HUES48 (cell line): Measurements from ENCODE around the gene AFG1L.
"Not testable (repeated sequence)": the region's sequence is repeated elsewhere in the genome, so short reads cannot be mapped to it uniquely, and the experiment has no call there.

ENCODE experiments used
- H3K27ac ChIP-seq: one replicate; pipeline ENCODE4 v1.7.0; 2013; ENCODE audit warnings: low read depth, low read length, inconsistent platforms
- H3K27me3 ChIP-seq: 2 replicates; pipeline ENCODE4 v1.6.1; 2013; ENCODE audit warnings: mild to moderate bottlenecking, low read length; ENCODE audit not compliant: control insufficient read depth, insufficient read depth
- H3K36me3 ChIP-seq: 2 replicates; pipeline ENCODE4 v1.6.1; 2013; ENCODE audit warnings: low read length; ENCODE audit not compliant: control insufficient read depth, insufficient read depth
- H3K4me1 ChIP-seq: 2 replicates; pipeline ENCODE4 v1.6.1; 2013; ENCODE audit warnings: mild to moderate bottlenecking, low read length; ENCODE audit not compliant: control insufficient read depth, insufficient read depth
- H3K4me3 ChIP-seq: 2 replicates; pipeline ENCODE4 v1.5.1; 2013; ENCODE audit warnings: mild to moderate bottlenecking, low read depth, low read length
- H3K9ac ChIP-seq: 2 replicates; pipeline ENCODE4 v1.6.1; 2013; ENCODE audit warnings: mild to moderate bottlenecking, low read depth, low read length, moderate library complexity
- H3K9me3 ChIP-seq: 2 replicates; pipeline ENCODE4 v1.6.1; 2013; ENCODE audit warnings: low read length; ENCODE audit not compliant: control insufficient read depth, insufficient read depth

Gene AFG1L

GRCh38 chr6:108321253-108321747 is 26.4 kb downstream of the AFG1L start:
- Histone ChIP-seq H3K4me3 (no peak overlapping the region), H3K27ac (no peak overlapping the region)

GRCh38 chr6:108322728-108323127 is 27.9 kb downstream of the AFG1L start:
- Histone ChIP-seq H3K9ac (no peak overlapping the region), H3K27me3 (no peaks in the 10 kb centered on the region), H3K4me1 (no peaks in the 10 kb centered on the region), H3K9me3 (no peaks in the 10 kb centered on the region), H3K36me3 (peaks cover 7% of the 10 kb centered on the region), H3K27ac (no peak overlapping the region), H3K4me3 (no peak overlapping the region)

More at GRCh38 chr6:108321253-108321747, 26.4 kb downstream of the AFG1L start:
- Histone ChIP-seq H3K4me1 (no peaks in the 10 kb centered on the region), H3K9me3 (no peaks in the 10 kb centered on the region), H3K36me3 (no peaks in the 10 kb centered on the region), H3K27me3 (no peaks in the 10 kb centered on the region), H3K9ac (no peak overlapping the region)

DNA sequence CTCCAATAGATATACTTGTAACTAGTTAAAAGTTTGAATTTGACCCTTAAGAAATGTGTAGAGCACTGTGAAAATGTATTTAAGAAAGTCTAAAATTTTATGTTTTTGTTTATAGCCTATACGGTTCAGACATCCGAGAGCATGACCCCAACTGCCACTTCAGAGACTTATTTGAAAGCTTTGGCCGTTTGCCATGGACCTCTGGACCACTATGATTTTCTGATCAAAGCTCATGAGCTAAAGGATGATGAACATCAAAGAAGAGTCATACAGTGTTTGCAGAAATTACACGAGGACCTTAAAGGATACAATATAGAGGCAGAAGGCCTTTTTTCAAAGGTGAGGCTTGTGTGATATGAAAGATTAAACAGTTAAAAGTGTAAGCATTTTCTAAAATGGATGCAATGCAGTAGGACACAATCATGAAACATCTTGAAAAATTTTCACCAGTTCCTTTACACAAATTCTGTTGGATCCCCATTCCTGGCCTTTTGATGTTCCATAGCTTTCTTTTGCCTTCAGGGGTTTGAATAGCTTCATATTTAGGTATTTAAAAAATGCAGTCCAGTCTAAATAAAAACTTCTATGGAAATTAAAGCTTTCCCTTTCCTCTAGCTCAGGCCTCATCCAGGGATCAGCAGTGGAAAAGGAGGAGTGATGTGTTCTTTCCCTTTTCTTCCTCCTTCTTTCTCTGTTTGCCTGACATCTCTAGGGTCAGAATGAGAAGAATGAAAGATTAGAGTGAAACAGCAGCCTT is 29.0 kb downstream of the AFG1L start:
- H3K4me3 ChIP-seq = no peak overlapping the region
- no peaks in the 10 kb centered on the region for H3K27me3 ChIP-seq
- no peak overlapping the region for H3K27ac ChIP-seq
- H3K9me3 ChIP-seq = no peaks in the 10 kb centered on the region
- no peaks in the 10 kb centered on the region for H3K4me1 ChIP-seq
- H3K9ac ChIP-seq = no peak overlapping the region
- H3K36me3 ChIP-seq = peaks cover 9% of the 10 kb centered on the region

DNA sequence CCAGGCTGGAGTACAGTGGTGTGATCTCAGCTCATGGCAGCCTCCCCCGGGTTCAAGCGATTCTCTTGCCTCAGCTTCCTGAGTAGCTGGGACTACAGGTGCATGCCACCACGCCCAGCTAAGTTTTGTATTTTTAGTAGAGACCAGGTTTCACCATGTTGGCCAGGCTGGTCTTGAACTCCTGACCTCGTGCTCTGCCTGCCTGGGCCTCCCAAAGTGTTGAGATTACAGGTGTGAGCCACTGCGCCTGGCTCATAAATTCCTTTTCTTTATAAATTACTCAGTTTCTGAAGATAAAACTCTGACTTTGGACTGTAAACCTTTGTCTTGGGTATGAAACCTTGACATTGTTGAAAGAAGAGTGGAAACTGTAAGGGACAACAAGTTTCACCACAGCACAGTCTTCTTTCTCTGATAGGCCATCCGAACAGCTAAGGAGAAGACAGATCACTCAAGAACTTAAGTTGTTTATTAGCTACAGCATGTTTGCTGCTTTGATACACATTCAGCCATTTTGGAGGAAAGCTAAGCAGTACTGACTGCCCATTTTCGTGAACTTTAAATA is 35.4 kb downstream of the AFG1L start:
- not testable (repeated sequence) for H3K36me3 ChIP-seq, H3K9me3 ChIP-seq, H3K9ac ChIP-seq, H3K4me3 ChIP-seq, H3K27ac ChIP-seq, H3K27me3 ChIP-seq, H3K4me1 ChIP-seq

GRCh38 chr6:108330806-108331205 is 36.0 kb downstream of the AFG1L start:
- H3K27ac ChIP-seq = no peak overlapping the region
- H3K36me3 ChIP-seq = peaks cover 9% of the 10 kb centered on the region
- H3K4me1 ChIP-seq = no peaks in the 10 kb centered on the region
- no peak overlapping the region for H3K9ac ChIP-seq
- no peaks in the 10 kb centered on the region for H3K27me3 ChIP-seq
- no peak overlapping the region for H3K4me3 ChIP-seq
- no peaks in the 10 kb centered on the region for H3K9me3 ChIP-seq

DNA sequence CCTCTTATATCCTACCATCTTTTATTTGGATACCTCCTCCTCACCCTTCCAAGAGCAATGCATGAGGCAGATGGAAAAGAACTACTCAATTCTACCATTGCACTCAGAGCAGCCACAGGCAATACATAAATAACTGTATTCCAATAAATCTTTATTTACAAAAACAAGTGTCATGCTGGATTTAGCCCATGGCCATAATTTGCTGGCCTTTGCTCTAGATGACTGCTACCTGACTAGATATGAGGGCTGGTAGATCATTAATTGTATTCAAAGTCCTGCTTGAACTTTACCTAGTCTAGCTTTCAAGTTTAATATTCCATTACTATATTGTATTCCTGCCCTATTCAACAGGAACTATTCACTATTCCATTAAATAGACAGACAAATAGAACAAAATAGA is 37.1 kb downstream of the AFG1L start:
- H3K4me3 ChIP-seq = no peak overlapping the region
- H3K4me1 ChIP-seq = no peaks in the 10 kb centered on the region
- no peaks in the 10 kb centered on the region for H3K27me3 ChIP-seq
- H3K9ac ChIP-seq = no peak overlapping the region
- no peaks in the 10 kb centered on the region for H3K9me3 ChIP-seq
- peaks cover 9% of the 10 kb centered on the region for H3K36me3 ChIP-seq
- no peak overlapping the region for H3K27ac ChIP-seq

- H3K4me1 ChIP-seq = 0 out of 2 replicates have a peak, but pooled peaks cover 4% of the 10 kb centered on the region
- no peak overlapping the region for H3K9ac ChIP-seq
- no peaks in the 10 kb centered on the region for H3K27me3 ChIP-seq
- H3K9me3 ChIP-seq = no peaks in the 10 kb centered on the region
- H3K36me3 ChIP-seq = no peaks in the 10 kb centered on the region
- H3K4me3 ChIP-seq = no peak overlapping the region
- H3K27ac ChIP-seq = no peak overlapping the region
Observed at GRCh38 chr6:108336971-108337370, 42.1 kb downstream of the AFG1L start.

DNA sequence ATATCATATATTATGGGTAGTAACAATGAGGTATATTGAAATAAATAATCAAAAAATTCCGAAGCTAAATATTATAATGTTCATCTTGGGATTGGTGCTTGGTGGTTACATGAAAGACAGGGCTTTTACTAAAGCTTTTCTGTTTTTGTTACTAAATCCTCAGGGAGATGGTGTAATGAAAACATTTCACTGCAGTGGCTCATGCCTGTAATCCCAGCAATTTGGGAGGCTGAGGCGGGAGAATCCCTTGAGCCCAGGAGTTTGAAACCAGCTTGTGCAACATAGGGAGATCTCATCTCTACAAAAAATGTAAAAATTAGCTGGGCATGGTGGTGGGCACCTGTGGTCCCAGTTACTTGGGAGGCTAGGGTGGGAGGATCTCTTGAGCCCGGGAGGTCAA is 42.9 kb downstream of the AFG1L start:
- Histone ChIP-seq H3K9me3 (no peaks in the 10 kb centered on the region), H3K27ac (no peak overlapping the region), H3K9ac (no peak overlapping the region), H3K36me3 (no peaks in the 10 kb centered on the region), H3K27me3 (no peaks in the 10 kb centered on the region), H3K4me1 (0 out of 2 replicates have a peak, but pooled peaks cover 4% of the 10 kb centered on the region), H3K4me3 (no peak overlapping the region)

DNA sequence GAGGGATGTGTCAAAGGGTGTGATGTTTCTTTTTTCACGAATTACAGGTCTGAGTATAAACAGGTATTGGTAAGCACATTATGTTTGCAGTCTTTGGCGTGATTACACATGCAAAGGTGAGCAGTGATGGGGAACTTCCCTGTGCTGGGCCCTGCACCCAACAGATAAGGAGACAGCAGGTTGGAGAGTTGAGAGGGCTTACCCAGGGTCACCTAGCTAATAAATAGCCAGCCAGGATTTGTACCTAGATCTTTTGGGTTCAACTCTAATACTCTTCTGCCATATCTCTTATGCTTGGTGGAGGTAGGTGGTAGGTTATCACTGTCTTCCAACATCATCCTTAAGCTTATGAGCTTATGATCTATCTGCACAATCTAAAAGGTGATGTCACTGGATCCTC is 46.5 kb downstream of the AFG1L start:
- H3K9me3 ChIP-seq = no peaks in the 10 kb centered on the region
- no peaks in the 10 kb centered on the region for H3K27me3 ChIP-seq
- H3K36me3 ChIP-seq = no peaks in the 10 kb centered on the region
- H3K4me1 ChIP-seq = 0 out of 2 replicates have a peak, but pooled peaks cover 4% of the 10 kb centered on the region
- no peak overlapping the region for H3K27ac ChIP-seq
- H3K9ac ChIP-seq = no peak overlapping the region
- no peak overlapping the region for H3K4me3 ChIP-seq

DNA sequence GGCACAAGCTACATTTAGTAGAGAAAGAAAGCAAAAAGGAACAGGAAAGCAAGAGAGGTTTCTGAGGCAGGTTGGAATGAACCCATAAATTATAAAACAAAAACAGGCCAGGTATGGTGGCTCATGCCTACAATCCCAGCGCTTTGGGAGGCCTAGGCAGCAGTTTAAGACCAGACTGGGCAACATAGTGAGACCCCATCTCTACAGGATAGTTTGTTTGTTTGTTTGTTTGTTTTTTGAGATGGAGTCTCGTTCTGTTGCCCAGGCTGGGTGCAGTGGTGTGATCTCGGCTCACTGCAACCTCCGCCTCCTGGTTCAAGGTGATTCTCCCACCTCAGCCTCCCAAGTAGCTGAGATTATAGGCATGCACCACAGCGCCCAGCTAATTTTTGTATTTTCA is 49.0 kb downstream of the AFG1L start:
- Histone ChIP-seq H3K9ac (no peak overlapping the region), H3K4me3 (no peak overlapping the region), H3K27ac (no peak overlapping the region), H3K4me1 (0 out of 2 replicates have a peak, but pooled peaks cover under 1% of the 10 kb centered on the region), H3K36me3 (no peaks in the 10 kb centered on the region), H3K9me3 (no peaks in the 10 kb centered on the region), H3K27me3 (no peaks in the 10 kb centered on the region)

GRCh38 chr6:108348655-108349349 is 53.9 kb downstream of the AFG1L start:
- H3K36me3 ChIP-seq = no peaks in the 10 kb centered on the region

More at GRCh38 chr6:108348655-108349349, 53.9 kb downstream of the AFG1L start:
- Histone ChIP-seq H3K27me3 (no peaks in the 10 kb centered on the region), H3K27ac (no peak overlapping the region), H3K9me3 (no peaks in the 10 kb centered on the region), H3K9ac (no peak overlapping the region), H3K4me1 (no peaks in the 10 kb centered on the region), H3K4me3 (no peak overlapping the region)
